ENCODE data around the gene MORC3.
A peak's percentile ranks its signal among the peaks of the same experiment; 100 is the strongest.

MORC3 gene

DNA sequence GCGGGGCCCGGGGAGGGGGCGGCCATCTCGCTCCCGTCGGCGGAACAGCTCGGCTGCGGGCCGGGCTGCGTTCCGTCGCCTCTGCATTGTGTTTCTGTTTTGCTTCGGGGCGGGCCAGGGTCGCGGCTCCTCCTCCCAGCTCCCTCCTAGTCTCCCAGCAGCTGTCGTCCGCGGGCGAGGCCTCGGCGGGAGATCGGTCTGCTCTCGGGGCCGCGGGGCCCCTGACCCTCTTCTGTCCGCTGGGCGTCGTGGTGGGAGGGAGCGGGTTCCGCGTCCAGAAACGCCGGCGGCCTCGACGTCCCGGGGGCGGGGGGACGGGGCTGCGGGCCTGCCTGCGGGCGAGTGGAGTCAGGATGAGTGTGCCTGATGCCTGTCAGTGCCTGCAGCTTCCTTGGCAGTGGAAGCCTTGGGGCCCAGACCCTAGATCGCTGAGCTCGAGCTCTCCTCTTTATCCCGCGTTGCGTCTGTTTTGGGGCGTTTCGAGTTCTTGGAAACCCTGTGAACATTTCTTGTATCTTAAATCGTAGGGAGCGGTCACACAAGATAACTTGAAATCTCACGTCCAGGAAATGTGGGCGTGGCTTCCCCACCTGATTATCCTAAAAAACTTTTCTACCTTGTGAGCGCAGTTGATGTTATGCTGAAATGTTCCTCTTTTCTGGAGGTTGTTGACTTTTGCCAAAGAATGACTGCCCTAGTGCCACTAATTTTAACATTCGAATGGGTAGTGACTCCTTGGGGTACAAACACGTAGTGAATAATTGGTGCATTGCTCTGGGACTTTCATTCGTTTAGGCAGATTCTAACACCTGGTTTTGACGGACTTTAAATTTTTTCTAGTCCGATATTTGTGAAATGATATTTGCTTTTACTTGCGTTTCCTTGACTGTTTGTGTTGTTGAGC lies 676 bp downstream of the MORC3 start:
- TF ChIP-seq, protein P1, sequence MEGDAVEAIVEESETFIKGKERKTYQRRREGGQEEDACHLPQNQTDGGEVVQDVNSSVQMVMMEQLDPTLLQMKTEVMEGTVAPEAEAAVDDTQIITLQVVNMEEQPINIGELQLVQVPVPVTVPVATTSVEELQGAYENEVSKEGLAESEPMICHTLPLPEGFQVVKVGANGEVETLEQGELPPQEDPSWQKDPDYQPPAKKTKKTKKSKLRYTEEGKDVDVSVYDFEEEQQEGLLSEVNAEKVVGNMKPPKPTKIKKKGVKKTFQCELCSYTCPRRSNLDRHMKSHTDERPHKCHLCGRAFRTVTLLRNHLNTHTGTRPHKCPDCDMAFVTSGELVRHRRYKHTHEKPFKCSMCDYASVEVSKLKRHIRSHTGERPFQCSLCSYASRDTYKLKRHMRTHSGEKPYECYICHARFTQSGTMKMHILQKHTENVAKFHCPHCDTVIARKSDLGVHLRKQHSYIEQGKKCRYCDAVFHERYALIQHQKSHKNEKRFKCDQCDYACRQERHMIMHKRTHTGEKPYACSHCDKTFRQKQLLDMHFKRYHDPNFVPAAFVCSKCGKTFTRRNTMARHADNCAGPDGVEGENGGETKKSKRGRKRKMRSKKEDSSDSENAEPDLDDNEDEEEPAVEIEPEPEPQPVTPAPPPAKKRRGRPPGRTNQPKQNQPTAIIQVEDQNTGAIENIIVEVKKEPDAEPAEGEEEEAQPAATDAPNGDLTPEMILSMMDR (conservative IDR thresholded peaks at IDR 0.05; ENCODE audit: control insufficient read depth, insufficient read depth, low read depth, low read length) = no peak
- DNase-seq (ENCODE audit: low read depth) = peak; percentile 73
- peak overlapping the region; percentile 59 for H3K4me3 ChIP-seq (ENCODE audit: control insufficient read depth, low read depth, low read length)

DNA sequence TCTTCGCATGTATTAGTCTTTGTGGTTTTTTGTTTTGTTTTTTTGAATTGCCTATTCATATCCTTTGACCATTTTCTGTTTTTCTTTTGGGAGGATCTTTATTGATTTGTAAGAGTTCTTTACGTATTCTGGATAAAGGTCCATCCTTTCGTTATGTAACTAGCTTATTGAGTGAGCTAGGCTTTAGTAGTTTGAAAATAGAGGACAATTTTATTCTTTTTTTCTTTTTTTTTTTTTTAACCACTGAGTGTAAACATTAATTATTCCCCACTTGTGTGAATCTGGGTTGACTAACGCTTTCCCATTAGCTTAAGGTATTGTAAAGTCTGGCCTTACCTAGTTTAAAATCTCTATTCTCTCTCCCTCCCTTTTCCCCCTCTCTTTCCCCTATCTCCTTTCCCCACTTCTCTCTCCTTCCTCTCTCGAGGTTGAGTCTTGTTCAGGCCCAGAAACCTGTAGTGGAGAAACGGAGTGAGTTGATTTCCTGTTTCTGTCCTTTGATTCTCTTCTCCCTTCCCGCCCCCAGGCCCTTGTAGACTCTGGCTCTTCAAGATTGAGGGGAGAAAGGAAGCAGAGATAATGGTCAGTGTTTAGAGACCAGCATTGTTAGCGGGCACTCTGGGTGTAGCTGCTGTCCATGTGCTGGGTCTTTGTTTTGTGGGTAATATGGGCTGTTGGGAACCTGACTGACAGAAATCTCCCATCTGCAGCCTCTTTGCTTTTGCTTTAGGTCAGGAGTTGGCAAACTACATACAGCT lies 1.5 kb downstream of the MORC3 start:
- TF ChIP-seq, protein P1 (conservative IDR thresholded peaks at IDR 0.05; ENCODE audit: control insufficient read depth, insufficient read depth, low read depth, low read length) = no peak
- H3K4me3 ChIP-seq (ENCODE audit: control insufficient read depth, low read depth, low read length) = peak overlapping the region; percentile 59
- DNase-seq (ENCODE audit: low read depth) = peak; percentile 26

DNA sequence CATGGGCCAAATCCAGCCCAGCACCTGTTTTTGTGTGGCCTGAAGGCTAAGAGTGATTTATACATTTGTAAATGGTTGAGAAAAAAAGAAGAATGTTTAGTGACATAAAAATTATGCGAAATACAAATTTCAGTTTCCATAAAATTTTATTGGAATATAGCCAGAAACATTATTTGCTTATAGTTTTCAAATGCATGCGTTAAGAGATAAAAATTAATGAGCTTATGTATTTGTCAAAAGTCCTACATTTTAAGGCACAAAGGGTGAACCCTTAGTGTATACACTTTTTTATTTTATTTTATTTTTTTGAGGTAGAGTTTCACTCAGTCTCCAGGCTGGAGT lies 2.1 kb downstream of the MORC3 start:
- peak overlapping the region; percentile 59 for H3K4me3 ChIP-seq (ENCODE audit: control insufficient read depth, low read depth, low read length)
- DNase-seq (ENCODE audit: low read depth) = no peak
- TF ChIP-seq, protein P1 (conservative IDR thresholded peaks at IDR 0.05; ENCODE audit: control insufficient read depth, insufficient read depth, low read depth, low read length) = no peak

DNA sequence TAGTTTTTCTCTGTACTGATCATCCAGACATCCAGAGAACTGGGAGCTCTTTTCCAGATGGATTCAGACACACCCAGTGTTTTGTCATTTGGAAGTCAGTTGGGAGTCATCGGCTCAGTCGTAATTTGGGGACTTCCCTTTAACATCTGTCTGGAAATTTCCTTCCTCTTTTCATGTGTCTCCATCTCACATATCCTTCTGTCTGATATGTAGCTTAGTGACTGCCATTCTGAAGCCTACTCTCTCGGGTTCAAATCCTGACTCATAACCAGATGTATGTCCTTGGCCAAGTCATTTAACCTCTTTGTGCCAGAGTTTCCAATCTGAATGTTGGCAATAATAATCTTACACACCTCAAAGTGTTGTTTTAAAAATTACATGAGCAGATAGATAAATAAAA lies 3.0 kb downstream of the MORC3 start:
- peak; percentile 62 for DNase-seq (ENCODE audit: low read depth)
- TF ChIP-seq, protein P1 (conservative IDR thresholded peaks at IDR 0.05; ENCODE audit: control insufficient read depth, insufficient read depth, low read depth, low read length) = no peak
- no peak overlapping the region for H3K4me3 ChIP-seq (ENCODE audit: control insufficient read depth, low read depth, low read length)

DNA sequence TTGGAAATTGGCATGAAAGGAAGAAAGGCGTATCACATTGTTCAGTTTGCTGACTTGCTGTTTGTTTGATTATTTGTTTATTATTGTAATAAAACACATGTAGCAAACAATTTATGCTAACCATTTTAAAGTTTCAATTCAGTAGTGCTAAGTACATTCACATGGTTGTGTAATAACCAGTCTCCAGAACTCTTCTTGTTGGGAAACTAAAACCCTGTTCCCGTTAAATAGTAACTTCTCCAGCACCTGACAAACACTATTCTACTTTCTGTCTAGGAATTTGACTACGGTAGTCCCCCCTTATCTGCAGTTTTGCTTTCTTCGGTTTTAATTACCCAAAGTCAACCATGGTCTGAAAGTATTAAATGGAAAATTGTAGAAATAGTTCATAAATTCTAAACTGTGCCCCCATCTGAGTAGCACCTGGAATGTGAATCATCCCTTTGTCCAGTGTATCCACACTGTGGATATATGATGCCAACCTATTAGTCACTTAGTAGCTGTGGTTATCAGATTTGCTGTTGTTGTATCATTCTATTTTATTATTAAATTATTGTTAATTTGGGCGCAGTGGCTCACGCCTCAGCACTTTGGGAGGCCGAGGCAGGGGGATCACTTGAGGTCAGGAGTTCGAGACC lies 5.5 kb downstream of the MORC3 start:
- peak; percentile 72 for DNase-seq (ENCODE audit: low read depth)
- TF ChIP-seq, protein P1 (conservative IDR thresholded peaks at IDR 0.05; ENCODE audit: control insufficient read depth, insufficient read depth, low read depth, low read length) = no peak
- H3K4me3 ChIP-seq (ENCODE audit: control insufficient read depth, low read depth, low read length) = no peak overlapping the region

DNA sequence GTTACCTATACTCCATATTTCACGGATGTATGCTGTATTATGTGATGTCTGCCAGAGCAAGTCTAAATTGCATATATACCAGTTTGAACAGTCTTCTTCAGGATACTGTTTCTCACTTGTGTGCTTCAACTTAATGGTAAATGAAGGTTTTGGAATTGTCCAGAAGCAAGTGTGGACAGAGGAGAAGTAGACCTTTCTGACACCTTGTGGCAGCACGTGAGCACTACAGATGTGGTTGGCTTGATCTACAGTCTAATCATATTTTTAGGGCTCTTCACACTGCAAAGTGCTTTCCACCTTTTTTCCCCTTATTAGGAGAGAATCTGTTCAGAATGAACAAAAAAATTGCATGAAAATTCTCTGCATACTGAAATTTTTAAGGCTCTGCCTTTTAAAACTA lies 10.9 kb downstream of the MORC3 start:
- TF ChIP-seq, protein P1 (conservative IDR thresholded peaks at IDR 0.05; ENCODE audit: control insufficient read depth, insufficient read depth, low read depth, low read length) = peak; percentile 69
- peak; percentile 65 for DNase-seq (ENCODE audit: low read depth)
- H3K4me3 ChIP-seq (ENCODE audit: control insufficient read depth, low read depth, low read length) = no peak overlapping the region

Data from fibroblast of mammary gland (primary cell).